Peyer's patch (tissue), 4 donors: Measurements from ENCODE around the gene ATP5F1E.

Source experiments
- POLR2A ChIP-seq, 2 donors: fragments of 450-650 bp; IDR thresholded peaks; one replicate each; pipeline ENCODE4 v1.5.1; 2017; ENCODE audit warnings: antibody characterized with exemption in 2 of 2, mild to moderate bottlenecking in 2 of 2, moderate library complexity in 2 of 2
- TF ChIP-seq, protein P1 (sequence below), 6 experiments: fragments of 450-650 bp in 4 of 6; fragments of 200-600 bp in 2 of 6; sonication (generic) in 1 of 6; IDR thresholded peaks; one replicate each; pipeline ENCODE4 v1.5.1; 2017 to 2019; ENCODE audit warnings: antibody characterized with exemption in 6 of 6, mild to moderate bottlenecking in 3 of 6, moderate library complexity in 1 of 6

DNA sequence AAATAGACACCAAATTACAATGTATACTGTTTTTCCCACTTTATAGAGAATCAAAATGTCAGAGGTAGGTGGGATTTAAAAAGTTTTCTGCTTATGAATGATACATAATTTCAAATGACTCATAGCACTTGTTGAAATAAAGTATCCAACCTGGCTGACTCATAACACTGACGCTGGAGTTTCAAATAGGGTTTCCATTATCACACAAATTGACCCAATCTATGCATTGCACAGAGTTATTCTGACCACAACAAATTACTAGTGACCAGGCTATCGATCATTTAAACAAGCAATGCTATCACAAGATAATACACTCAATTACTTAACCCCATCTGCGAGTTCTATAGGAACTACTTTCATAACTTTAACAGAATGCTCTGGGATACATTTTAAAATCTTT lies 42.3 kb upstream of the ATP5F1E start:
- TF ChIP-seq POLR2A (IDR thresholded peaks at IDR 0.05): no peak
- TF ChIP-seq, protein P1, sequence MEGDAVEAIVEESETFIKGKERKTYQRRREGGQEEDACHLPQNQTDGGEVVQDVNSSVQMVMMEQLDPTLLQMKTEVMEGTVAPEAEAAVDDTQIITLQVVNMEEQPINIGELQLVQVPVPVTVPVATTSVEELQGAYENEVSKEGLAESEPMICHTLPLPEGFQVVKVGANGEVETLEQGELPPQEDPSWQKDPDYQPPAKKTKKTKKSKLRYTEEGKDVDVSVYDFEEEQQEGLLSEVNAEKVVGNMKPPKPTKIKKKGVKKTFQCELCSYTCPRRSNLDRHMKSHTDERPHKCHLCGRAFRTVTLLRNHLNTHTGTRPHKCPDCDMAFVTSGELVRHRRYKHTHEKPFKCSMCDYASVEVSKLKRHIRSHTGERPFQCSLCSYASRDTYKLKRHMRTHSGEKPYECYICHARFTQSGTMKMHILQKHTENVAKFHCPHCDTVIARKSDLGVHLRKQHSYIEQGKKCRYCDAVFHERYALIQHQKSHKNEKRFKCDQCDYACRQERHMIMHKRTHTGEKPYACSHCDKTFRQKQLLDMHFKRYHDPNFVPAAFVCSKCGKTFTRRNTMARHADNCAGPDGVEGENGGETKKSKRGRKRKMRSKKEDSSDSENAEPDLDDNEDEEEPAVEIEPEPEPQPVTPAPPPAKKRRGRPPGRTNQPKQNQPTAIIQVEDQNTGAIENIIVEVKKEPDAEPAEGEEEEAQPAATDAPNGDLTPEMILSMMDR (IDR thresholded peaks at IDR 0.05): no peak
